T1000 (cell line): ENCODE data around the gene MLXIP.

ENCODE experiments used
- DNase-seq: peaks from one replicate; lab custom pipeline; 2025; ENCODE audit warnings: mixed read lengths; lab: John Stamatoyannopoulos, UW

MLXIP gene

GRCh38 chr12:122079033-122079531 lies 526 bp downstream of the MLXIP start:
- DNase-seq: no peak

- DNase-seq: no peak
Observed at GRCh38 chr12:122079532-122080081, 1.1 kb downstream of the MLXIP start.

DNA sequence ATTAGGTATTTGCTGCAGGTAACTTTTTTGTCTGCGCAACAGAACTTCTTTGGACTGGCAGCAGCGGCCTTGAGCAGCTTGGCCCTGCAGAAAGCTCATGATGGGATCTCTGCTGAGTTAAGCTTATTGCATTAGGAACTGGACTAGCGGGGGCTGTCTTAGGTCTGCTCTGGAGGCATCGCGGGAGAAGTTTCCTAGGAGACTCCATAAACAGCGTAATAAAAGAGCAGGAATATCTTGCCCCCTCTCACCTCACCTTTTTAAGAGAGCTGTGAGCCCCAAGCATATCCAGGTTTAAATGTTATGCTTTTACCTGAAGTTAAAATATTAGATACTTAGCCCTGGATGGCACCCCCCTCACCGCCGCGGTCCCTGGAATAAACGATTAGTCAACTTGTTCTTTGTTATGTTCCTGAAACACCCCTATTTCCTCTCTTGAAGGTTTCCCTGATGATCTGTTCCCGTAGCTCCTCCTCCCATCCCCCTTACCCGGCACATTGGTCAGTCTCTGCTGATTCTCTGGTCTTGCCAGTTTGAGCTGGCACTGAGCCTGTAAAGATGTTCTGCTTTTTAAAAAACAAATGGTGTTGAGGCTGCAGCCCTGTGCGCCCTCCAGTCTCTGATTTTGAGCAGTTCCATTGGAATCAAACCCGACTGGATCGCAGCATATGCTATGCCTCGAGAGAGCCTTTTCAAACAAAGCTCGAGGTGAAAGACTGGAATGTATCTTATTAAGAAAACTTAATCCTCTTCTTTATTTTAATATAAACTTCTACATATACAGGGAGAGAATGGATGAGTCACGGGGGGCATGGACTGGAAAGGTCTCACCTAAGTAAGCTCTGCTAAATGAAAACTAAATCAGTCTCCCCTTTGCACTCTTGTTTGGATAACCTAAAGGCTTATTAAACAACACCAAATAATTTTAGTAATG lies 1.9 kb downstream of the MLXIP start:
- no peak for DNase-seq

GRCh38 chr12:122081083-122081696 lies 2.6 kb downstream of the MLXIP start:
- DNase-seq: no peak

DNA sequence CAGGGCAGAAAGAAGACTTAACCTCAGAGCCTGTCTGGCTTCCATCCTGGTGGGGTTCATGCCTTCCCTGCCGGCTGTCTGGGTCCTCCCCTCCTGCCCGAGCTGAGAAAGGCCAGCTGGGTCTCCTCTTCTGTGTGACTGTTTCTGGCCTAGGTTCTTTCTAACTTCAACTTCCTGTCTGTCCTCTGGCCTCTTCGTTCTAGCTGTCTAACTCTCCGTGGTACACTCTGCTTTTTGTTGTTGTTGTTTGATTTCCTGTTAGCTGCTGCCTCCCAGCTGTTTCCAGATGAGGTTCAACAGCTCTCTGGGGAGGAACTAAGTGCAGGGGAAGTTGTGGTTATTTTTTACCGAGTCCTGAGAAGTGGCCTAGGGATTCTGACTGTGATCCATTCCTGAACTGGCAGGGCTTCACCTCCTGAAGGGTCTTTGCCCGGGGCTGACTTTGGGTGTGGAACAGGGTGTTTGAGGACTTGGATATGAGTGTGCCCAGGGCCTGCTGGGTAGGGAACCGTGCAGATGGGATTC lies 3.2 kb downstream of the MLXIP start:
- no peak for DNase-seq

DNA sequence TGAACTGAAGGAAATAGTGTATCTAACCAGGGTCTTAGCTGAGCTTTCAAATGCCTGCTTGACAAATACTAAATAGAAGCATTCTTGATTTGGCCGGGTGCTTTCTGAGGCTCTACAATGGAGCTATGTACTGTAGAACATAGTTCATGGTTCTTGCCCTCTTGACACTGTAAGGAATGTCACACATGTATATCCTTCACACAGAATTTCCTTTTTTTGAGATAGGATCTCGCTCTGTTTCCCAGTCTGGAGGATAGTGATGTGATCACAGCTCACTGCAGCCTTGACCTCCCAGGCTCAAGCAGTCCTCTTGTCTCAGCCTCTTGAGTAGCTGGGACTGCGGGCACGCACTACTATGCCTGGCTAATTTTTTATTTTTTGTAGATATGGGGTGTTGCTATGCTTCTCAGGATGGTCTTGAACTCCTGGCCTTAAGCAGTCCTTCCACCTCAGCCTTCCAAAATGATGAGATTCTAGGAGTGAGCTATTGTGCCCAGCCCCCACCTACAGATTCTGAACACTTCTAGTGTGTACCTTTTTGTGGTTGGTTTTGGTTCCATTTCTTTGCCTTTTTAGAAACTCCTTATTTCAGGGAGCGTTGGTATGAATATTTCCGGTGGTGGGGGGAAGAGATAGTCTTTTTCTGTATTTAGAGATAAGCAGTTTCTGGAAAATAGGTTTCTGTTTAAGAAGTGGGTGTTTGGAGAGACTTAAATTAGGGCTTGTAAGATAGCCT lies 4.2 kb downstream of the MLXIP start:
- DNase-seq: no peak

GRCh38 chr12:122084857-122085405 lies 6.4 kb downstream of the MLXIP start:
- no peak for DNase-seq

GRCh38 chr12:122085591-122085990 lies 7.0 kb downstream of the MLXIP start:
- DNase-seq: no peak

DNA sequence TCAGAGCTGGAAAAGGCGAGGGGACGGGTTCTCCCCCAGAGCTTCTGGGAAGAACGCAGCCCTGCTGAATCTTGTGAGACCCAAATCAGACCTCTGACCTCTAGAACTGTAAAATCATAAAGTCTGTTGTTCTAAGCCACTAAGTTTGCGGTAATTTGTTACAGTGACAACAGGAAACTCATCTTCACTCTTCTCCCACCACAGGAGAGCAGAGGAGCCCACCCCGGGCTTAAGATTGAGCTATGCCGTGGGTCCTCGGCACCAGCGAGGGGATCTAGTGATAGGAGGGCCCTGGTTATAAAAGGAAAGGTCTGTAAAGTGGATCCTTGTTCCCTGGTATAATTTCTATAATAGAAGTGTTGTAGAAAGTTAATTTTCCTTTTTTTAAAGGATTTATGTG lies 7.6 kb downstream of the MLXIP start:
- DNase-seq: no peak

- DNase-seq: no peak
Observed at GRCh38 chr12:122086641-122087285, 8.2 kb downstream of the MLXIP start.

DNA sequence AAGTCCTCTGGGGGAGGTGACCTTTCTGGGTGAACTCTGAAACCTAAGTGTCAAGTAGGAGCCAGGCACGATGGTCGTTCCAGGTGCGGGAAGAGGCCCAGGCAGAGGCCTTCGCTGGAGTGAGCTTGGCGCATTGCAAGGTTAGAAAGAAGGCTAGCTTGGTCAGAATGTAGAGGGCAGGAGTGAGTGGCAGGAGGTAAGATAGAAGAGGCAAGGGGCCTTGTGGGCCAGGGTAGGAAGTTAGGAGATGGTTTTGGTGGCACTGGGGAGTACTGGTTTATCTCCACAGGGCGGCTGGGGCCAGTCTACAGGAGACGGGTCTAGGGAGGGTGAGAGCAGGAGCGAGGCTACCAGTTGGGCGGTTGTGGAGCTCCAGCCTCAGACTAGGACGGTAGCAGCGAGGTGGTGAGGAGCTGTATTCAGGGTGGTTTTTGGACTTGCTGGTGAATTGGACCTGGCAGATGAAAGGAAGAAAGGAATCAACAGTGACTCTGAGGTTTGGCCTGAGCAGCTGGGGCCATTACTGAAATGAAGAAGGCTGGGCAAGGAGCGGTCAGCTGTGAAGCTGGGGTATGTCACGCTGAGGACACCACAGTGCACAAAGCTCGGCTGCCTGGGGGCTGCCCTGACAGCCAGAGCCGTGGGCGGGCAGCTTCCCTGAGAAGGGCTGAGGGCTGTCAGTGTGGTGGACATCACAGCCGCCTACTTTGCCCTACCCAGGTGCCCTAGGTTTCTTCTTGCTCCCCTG lies 9.0 kb downstream of the MLXIP start:
- DNase-seq: no peak

- no peak for DNase-seq
Observed at GRCh38 chr12:122088179-122088810, 9.7 kb downstream of the MLXIP start.

DNA sequence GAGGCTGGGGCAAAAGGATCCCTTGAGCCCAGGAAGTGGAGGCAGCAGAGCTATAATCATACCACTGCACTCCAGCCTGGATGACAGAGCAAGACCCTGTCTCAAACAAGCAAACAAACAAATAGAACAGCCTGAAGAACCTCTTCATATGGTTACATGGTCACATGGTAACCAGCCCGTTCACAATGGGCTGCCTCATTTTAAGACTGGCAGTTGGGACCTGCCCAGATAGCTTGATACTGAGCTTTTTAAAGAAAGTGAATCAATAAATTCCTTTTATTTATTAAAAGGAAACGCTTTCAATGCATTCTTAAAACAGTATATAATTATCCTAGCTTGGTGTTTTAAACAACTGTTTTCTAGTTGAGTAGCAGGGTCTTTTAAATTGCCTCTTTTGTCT lies 10.5 kb downstream of the MLXIP start:
- no peak for DNase-seq

DNA sequence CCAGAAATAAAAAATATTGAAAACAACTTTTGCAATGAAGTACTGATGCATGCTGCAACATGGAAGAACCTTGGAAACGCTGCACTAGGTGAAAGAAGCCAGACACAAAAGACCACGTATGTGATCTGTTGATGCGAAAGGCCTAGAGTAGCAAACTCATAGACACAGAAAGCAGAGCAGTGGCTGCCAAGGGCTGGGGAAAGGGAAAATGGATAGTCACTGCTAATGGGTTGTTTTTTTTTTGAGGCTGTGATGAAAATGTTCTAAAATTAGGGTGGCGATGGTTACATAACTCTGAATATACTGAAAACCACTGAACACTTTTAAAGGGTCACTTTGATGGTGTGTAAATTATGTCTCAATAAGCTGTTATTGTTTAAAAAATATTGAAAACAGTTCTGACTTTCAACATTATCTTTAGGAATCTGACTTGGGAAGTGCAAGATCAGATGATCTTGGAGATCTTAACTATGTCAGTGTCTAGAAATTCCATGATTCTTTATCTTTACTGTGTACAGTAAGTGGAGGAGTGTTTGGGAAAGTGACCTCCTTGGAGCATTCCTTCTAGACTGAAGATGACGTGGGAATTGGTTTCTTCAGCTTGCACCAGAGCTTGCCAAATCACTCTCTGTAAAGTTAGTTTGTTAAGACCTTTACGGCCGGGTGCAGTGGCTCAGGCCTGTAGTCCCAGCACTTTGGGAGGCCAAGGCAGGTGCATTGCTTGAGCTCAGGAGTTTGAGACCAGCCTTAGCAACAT lies 12.4 kb downstream of the MLXIP start:
- DNase-seq: no peak

DNA sequence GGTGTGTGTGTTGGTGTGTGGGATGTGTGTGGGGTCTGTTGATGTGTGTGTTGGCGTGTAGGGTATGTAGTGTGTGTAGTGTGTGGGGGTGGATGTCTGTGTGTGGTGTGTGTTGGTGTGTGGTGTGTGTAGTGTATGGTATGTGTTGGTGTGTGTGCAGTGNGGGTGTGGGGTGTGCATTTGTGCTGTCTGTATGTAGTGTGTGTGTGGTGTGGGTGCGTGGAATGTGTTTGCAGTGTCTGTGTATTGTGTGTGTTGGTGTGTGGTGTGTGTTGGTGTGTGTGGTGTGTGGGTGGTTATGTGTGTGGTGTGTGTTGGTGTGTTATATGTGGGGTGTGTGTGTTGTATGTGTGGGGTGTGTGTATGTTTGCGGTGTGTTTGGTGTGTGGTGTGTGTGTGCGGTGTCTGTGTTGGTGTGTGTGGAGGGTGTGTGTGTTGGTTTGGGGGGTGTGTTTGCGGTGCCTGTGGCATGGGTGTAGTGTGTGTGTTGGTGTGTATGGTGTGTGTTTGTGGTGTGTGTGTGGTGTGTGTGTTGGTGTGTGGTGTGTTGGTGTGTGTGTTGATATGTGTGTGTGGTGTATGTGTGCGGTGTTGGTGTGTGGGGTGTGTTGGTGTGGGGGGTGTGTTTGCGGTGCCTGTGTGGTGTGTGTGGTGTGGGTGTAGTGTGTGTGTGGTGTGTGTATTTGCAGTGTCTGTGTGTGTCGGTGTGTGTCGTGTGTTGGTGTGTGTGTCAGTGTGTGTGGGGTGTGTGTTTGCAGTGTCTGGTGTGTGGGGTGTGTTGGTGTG lies 14.7 kb downstream of the MLXIP start:
- DNase-seq: no peak

GRCh38 chr12:122094137-122094734 lies 15.7 kb downstream of the MLXIP start:
- DNase-seq: no peak

GRCh38 chr12:122094735-122095631 lies 16.4 kb downstream of the MLXIP start:
- DNase-seq: no peak
